Osteoblast (primary cell): ENCODE measurements around the gene SUSD3. TPM values are rescaled to one million over a fixed set of nuclear protein-coding genes. Genes with fewer than 3 reads are reported as not detected.
A peak's percentile ranks its signal among the peaks of the same experiment; 100 is the strongest.

Experiments
- DNase-seq: peaks from one replicate; pipeline ENCODE4 v3.0.0; 2011; ENCODE audit warnings: low spot score, mixed read lengths; ENCODE audit not compliant: insufficient read length; ENCODE audit errors: missing footprints
- H2AFZ ChIP-seq: 2 replicates; pipeline ENCODE4 v1.6.0; 2011; ENCODE audit warnings: mild to moderate bottlenecking, low read length
- H3K27ac ChIP-seq: 2 replicates; pipeline ENCODE4 v1.5.1; 2011; ENCODE audit warnings: mild to moderate bottlenecking, low read depth, low read length, moderate library complexity
- H3K27me3 ChIP-seq: 2 replicates; pipeline ENCODE4 v1.6.0; 2012; ENCODE audit warnings: mild to moderate bottlenecking, control low read depth, inconsistent platforms, low read length, moderate library complexity; ENCODE audit not compliant: insufficient read depth
- H3K36me3 ChIP-seq: 2 replicates; pipeline ENCODE4 v1.5.1; 2011; ENCODE audit warnings: mild to moderate bottlenecking, low read length, control low read depth, moderate library complexity; ENCODE audit not compliant: insufficient read depth
- H3K4me1 ChIP-seq: 2 replicates; pipeline ENCODE4 v1.5.1; 2011; ENCODE audit warnings: mild to moderate bottlenecking, low read length, control low read depth, moderate library complexity; ENCODE audit not compliant: insufficient read depth
- H3K4me2 ChIP-seq: 2 replicates; pipeline ENCODE4 v1.6.0; 2011; ENCODE audit warnings: mild to moderate bottlenecking, low read length; ENCODE audit not compliant: insufficient read depth
- H3K4me3 ChIP-seq: fragments of 200-600 bp; sonication (generic); 3 replicates; pipeline ENCODE4 v1.5.1; 2012; ENCODE audit warnings: mild to moderate bottlenecking, low read length, inconsistent platforms; ENCODE audit not compliant: insufficient read depth
- H3K79me2 ChIP-seq: 2 replicates; pipeline ENCODE4 v1.6.0; 2012; ENCODE audit warnings: mild to moderate bottlenecking, low read length, control low read depth, inconsistent platforms; ENCODE audit not compliant: insufficient read depth
- H3K9me3 ChIP-seq: 2 replicates; pipeline ENCODE4 v1.5.1; 2011; ENCODE audit warnings: low read depth, low read length, control low read depth
- H4K20me1 ChIP-seq: 2 replicates; pipeline ENCODE4 v1.6.0; 2012; ENCODE audit warnings: mild to moderate bottlenecking, low read length, control low read depth; ENCODE audit not compliant: insufficient read depth
- total RNA-seq: library from RNA; depleted of rRNA; stranded (reverse); fragments of >200 nt; gene quantifications from 2 replicates; pipeline ENCODE4 v1.2.3, GENCODE V29; 2012
- TF ChIP-seq, protein P1 (sequence below): IDR thresholded peaks from 2 replicates; pipeline ENCODE4 v1.5.1; 2011; ENCODE audit warnings: mild to moderate bottlenecking, low read depth, low read length, moderate library complexity; ENCODE audit errors: extremely low read depth

The SUSD3 gene
- total RNA-seq, 1 donor = 0.36 TPM

GRCh38 chr9:93093877-93094657, 35.6 kb downstream of the SUSD3 start:
- no peak overlapping the region for H3K27ac ChIP-seq
- peak; percentile 60 for DNase-seq
- no peaks in the 10 kb centered on the region for H3K36me3 ChIP-seq
- peaks cover 29% of the 10 kb centered on the region for H3K4me1 ChIP-seq
- no peak overlapping the region for H2AFZ ChIP-seq
- peaks cover 23% of the 10 kb centered on the region for H3K79me2 ChIP-seq
- no peak overlapping the region for H3K4me3 ChIP-seq
- no peak overlapping the region for H3K4me2 ChIP-seq
- peaks cover 11% of the 10 kb centered on the region for H3K9me3 ChIP-seq
- peaks cover 1% of the 10 kb centered on the region for H4K20me1 ChIP-seq
- TF ChIP-seq, protein P1, sequence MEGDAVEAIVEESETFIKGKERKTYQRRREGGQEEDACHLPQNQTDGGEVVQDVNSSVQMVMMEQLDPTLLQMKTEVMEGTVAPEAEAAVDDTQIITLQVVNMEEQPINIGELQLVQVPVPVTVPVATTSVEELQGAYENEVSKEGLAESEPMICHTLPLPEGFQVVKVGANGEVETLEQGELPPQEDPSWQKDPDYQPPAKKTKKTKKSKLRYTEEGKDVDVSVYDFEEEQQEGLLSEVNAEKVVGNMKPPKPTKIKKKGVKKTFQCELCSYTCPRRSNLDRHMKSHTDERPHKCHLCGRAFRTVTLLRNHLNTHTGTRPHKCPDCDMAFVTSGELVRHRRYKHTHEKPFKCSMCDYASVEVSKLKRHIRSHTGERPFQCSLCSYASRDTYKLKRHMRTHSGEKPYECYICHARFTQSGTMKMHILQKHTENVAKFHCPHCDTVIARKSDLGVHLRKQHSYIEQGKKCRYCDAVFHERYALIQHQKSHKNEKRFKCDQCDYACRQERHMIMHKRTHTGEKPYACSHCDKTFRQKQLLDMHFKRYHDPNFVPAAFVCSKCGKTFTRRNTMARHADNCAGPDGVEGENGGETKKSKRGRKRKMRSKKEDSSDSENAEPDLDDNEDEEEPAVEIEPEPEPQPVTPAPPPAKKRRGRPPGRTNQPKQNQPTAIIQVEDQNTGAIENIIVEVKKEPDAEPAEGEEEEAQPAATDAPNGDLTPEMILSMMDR = no peak
- H3K27me3 ChIP-seq = no peaks in the 10 kb centered on the region

- peaks cover 29% of the 10 kb centered on the region for H3K79me2 ChIP-seq
- H3K27me3 ChIP-seq = no peaks in the 10 kb centered on the region
- H2AFZ ChIP-seq = peak overlapping the region; percentile 73
- H4K20me1 ChIP-seq = peaks cover 8% of the 10 kb centered on the region
- peaks cover 7% of the 10 kb centered on the region for H3K9me3 ChIP-seq
- peak overlapping the region; percentile 78 for H3K4me2 ChIP-seq
- no peaks in the 10 kb centered on the region for H3K36me3 ChIP-seq
- peak overlapping the region; percentile 71 for H3K27ac ChIP-seq
- peaks cover 35% of the 10 kb centered on the region for H3K4me1 ChIP-seq
- TF ChIP-seq, protein P1 = no peak
- peak overlapping the region; percentile 75 for H3K4me3 ChIP-seq
- DNase-seq = no peak
Measured at GRCh38 chr9:93094658-93095204, 36.2 kb downstream of the SUSD3 start.

GRCh38 chr9:93095205-93096130, 37.0 kb downstream of the SUSD3 start:
- TF ChIP-seq, protein P1 = no peak
- H4K20me1 ChIP-seq = peaks cover 14% of the 10 kb centered on the region
- no peaks in the 10 kb centered on the region for H3K27me3 ChIP-seq
- no peaks in the 10 kb centered on the region for H3K36me3 ChIP-seq
- H3K27ac ChIP-seq = peak overlapping the region; percentile 71
- peaks cover 35% of the 10 kb centered on the region for H3K4me1 ChIP-seq
- H2AFZ ChIP-seq = peak overlapping the region; percentile 73
- peak overlapping the region; percentile 89 for H3K4me3 ChIP-seq
- H3K4me2 ChIP-seq = peak overlapping the region; percentile 78
- peak; percentile 99 for DNase-seq
- peaks cover 5% of the 10 kb centered on the region for H3K9me3 ChIP-seq
- peaks cover 37% of the 10 kb centered on the region for H3K79me2 ChIP-seq
